Mucosa of gallbladder (tissue), 1 donor: ENCODE data around the gene DLG2. TPM values are rescaled to one million over a fixed set of nuclear protein-coding genes. Genes with fewer than 3 reads are reported as not detected.

ENCODE experiments used
- DNase-seq: peaks from one replicate; pipeline ENCODE4 v3.0.0-alpha.2; 2020; ENCODE audit warnings: low spot score
- total RNA-seq: library from RNA; stranded (reverse); gene quantifications from one replicate; pipeline ENCODE4 v1.2.1, GENCODE V29; 2021
- donor health status: DM: no; HTN: no; CAD: no.

Gene DLG2
- total RNA-seq, 1 donor from 2014 or later = 4.4 TPM

DNA sequence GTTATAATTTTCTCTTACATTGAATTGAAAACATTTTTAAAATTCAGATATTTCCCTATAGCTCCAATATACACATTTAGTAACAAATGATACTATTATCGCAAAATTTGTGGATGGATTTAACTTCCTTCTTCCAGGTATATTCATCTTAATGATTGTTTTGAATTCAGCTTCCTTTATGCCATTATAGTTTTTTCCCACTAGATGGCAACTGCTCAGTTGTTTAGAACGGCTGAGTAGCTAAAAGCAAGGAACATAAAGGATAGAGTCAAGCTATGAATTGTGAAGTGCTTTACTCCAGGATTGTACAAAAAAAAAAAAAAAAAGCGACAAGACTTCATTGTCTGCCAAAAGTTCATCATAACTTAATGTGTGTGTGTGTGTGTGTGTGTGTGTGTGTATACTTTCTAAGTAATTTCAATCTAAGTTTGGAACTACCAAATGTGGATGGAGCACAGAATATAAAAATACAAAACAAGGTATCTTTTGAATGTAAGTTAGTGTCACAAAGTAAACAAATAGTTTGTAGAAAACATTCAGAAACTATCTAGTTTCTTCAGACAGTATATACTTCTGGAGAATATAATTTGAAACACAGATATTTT lies 846.4 kb downstream of the DLG2 start:
- DNase-seq = no peak

DNA sequence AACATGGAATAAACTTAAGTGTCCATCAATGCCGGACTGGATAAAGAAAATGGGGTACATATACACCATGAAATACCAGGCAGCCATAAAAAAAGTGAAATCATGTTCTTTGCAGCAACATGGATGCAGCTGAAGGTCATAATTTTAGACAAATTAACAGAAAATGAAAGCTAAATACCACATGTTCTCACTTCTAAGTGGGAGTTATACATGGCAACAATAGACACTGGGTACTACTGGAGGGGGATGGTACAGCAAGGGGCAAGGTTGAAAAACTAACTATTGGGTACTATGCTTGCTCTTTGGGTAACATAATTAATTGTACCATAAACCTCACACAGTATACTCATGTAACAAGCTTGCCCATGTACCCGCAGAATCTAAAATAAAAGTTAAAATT lies 851.6 kb downstream of the DLG2 start:
- no peak for DNase-seq

DNA sequence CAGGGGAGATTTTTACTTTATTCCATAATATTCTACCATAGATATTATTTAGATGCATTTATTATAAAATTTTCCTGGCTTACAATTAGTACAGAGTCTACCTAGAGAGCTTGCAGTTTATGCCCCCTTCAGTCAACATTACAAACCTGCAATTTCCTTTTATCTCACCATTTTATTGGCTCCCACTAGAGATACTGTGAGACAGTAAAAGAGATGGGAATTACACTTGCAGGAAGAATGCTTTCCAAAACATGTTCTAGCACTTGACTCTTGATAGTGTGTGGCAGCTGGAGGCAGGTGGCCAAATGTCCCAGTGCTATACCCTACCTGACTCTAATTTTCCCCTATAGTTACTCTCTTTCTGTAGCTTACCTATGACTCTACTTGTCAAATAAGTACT lies 863.2 kb downstream of the DLG2 start:
- no peak for DNase-seq

DNA sequence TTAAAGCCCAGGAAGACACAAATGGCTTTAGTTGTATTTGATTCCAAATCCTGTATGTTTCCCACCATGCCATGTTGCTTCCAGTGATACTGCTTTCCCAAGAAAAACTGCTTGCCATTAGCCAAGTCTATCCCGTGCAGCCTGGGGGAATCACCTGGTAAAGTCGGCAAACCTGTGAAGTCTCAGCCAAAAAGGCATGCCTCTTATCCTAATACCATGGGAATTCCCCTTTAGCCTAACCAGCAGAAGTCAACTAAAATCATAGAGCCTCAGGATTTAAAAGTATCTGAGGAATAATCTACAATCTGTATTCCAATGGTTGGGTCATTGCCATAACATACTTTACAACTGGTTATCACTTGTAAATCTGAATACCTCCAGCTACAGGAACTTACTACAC lies 869.4 kb downstream of the DLG2 start:
- no peak for DNase-seq

DNA sequence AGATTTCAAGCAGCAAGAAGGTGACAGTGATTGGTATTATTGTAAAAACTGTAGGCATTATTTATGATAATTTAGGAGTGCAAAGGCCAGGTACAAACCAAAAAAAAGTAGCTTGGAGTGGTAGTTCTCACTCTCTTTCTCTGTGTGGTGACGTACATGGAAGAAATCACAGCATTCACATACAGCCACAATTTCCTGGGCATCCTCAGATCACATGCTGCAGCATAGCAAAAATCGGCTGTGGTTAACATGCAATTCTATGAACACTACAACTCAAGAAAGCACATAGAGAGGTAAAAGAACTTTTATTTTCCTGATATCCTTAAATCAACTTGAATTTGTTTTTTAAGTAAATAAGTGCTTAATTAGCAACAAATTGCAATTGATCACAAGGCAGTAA lies 875.8 kb downstream of the DLG2 start:
- DNase-seq = no peak

DNA sequence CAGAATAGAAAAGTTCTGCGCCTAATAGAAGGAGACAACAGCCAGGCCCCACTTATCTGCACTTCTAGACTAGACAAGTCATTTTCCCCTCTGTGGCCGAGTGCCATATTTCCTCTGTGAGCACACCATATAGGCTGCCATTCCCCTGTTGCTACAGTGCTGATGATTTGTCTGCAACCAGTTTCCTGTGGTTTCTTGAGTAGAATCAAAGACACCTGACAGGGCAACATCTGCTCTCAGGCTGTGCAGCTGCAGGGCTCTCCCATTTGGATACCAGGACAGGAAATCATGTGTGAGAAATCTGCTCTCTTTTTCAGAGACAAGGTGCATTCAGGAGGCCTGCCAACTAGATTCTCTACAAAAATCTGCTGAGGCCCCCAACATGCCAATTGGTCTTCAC lies 879.3 kb downstream of the DLG2 start:
- DNase-seq = no peak

DNA sequence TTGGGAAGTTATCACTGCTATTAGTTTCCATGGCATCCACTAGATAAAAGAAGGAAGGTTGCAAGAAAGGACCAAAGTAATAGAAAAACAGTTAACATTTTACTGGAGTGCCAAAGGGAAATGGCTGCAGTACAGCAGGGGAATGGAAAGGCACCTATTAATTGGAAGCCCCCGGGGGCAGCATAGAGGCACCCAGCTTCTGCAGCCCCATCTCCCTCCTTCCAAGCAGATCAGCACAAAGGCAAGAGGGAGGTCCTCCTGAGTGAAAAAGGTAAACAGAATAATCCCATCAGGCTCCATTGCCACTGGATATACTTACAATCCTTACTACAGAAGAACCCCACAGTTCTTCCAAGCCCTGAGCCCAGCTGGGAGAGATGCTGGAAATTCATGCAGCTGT lies 887.1 kb downstream of the DLG2 start:
- DNase-seq = no peak

DNA sequence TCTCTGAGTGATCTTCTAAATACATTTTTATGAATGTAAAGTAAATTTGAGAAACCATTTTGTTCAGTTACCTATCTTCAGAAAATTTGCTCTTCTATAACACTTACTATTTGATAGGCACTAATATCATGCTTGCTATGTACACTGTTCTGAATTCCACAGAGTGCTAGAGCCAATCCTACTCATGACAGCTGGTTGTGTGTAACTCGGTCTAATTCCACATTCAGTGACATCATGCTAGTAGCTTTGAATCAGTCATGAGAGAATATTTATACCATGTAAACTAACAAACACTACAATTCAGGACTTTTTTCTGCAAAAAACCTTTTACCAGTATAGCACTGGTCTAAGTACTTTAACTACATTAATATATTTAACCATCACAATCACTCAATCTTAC lies 902.9 kb downstream of the DLG2 start:
- no peak for DNase-seq

DNA sequence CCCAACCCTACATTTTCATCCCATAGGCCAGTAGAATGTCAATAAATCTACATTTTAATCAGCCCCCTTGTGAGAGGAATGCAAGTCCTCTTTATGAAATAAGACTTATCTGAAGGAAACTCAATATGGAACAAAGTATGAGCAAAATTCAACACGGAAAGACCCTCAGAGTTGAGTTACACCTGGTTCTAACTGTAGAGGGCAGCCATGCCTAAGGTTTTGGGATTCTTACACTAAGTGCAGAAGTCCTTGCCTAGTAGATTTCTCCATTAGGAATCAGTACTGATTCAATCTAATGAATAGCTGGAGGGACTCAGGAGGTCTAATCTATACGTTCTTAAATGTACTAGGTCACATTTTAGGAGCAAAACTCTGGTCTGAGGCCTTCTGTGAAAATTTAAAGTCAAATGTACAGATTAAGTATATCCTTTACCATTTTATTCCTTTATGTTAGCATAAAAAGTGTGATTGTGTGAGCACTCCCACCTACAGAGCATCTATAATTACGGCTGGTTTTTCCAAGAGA lies 904.5 kb downstream of the DLG2 start:
- no peak for DNase-seq

DNA sequence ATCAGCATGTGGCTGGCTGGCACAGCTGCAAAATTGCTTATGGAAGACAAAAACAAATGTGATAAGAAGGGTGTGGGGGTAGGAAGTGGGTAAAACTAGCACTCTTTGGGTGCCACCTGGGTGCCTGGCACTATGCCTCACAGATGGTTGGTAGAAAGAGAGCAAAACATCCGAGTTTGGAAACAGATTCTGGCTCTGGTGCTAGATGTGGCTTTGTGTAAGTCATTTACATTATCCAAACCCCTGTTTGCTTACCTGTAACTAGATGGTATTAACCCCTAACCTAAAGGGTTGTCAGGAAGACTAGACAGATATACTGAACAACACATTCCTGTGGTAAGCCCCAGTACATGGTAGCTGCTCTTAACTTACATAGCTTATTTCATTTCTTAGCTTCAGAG lies 905.6 kb downstream of the DLG2 start:
- DNase-seq = no peak

DNA sequence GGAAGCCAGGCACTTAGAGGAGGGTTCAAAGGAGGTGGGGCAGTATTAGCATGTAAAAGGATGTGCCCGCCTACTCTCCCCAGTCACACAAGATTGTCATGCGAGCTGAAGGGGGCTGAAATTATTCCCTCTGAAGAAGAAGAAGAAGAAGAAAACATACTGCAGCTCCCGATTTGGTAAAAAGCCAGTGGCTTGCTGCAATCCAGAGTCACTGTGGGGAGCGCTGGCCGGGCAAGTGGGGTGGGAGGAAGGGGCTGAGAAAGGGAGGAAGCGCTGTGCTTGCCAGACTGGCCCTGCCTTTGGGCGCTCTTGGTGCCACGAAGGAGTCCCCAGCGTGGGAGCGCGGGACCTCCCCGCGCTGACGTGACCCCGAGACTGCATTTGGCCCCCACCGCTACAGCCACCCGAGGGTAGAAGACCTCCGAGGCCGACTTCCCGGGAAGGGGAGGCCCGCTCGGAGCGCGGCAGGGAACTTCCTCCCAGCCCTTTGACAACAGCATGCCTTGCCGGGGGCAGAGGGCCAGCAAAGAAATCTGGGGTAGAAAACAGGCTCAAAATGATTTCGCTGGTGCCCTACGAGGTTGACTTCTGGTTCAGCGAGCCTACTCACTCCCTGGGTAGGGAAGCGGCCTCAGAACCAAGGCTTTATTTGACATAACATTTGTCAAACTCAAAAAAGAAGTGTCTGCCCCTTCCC lies 906.3 kb downstream of the DLG2 start:
- no peak for DNase-seq

DNA sequence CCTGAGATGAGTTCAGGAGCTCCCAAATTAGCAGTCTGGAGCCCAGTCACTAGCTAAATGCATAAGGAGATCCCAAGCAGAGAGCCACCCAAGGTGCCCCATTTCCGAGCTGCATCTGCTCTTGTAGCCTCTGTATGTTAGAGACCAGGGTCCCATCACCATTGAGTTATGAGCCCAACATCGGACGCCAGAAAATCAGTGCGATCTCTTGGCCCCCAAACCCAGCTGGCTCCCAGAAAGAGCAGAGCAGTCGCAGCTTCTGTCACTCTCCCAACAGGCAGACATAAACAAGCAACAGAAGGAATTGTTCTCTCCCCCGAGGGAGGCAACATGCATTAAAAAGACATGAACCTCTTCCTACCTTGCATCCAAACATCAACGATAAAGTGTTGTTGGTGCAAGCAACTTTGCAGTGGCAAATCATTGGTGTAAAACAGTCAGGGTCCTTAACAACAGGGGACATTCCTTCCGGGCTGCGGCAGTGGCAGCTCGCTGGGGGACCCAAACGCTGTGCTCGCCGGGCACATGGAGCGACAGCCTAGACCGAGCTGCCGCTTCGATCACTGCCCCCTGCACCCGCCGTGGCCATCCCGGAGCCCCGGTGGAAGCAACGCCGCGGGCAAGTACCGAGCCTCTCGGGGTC lies 907.1 kb downstream of the DLG2 start:
- DNase-seq = no peak

DNA sequence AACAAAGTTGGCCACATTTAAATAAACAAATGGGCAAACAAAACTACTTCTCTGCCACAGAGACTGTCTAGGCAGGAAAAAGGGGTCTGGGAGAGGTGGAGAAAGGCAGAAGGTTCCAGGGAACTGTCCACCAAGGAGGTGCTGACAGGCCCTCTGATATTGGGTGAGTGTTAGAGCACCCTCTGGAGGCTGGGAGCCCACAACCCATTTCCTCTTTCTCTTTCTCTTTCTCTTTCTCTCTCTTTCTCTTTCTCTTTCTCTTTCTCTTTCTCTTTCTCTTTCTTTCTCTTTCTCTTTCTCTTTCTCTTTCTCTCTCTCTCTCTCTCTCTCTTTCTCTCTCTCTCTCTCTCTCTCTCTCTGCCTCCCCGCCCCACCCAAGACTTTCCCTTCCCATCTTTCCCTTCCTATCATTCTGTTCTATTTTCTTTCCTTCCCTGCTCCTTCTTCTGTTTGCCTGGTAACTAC lies 912.8 kb downstream of the DLG2 start:
- DNase-seq = peak; percentile 65

DNA sequence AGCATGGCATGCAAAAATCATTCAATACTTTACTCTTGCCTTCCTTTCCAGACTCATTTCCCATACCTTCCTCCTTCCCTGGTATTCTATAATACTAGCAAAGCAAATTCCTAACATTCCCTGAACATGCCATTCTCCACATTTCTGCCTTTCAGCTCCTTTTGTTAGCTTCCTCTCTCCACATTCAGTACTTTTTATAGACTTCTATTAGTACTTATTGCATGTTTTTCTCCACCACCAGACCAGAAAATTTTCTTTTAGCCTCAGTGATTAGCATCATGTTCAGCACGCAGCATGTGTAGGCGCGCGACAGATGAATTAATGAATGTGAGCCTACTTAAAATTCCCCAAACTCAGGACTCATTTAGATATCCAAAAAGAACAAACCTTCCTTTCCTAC lies 935.3 kb downstream of the DLG2 start:
- no peak for DNase-seq

DNA sequence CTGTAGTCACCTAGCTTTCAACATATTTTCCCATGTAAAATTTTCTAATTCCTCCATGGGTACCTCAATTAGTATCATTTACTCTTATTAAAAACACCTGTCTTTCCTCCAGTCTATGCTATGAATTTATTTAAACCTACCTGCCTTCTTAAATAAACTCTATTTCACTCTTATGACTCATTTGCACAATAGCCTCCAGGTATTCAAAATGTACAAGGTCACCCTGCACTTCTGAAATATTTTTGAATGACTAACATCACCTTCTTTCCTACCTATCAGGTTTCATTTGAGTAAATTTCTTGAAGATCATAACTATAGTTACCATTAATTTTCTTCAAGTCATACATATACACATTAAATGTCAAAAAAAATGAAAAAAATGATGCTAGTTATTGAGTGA lies 939.7 kb downstream of the DLG2 start:
- no peak for DNase-seq

DNA sequence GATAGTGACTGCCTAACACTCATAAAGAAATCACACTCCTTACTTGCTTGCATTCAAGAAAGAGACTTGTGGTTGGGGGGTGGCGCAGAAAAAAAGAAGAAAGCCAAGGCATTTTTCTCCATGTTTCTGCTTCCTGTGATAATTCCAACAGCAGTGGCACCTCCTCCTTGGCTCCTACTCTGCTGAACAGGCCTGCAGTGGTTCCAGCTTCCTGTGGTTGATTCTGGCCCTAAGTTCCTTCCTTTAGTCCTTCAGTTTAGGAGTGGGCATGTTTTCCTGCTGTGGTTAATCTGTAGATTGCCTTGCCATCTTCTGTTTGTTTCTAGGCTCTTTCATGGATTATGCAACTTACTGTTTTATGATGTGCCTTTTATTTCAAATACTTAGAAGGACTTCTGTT lies 940.4 kb downstream of the DLG2 start:
- no peak for DNase-seq

DNA sequence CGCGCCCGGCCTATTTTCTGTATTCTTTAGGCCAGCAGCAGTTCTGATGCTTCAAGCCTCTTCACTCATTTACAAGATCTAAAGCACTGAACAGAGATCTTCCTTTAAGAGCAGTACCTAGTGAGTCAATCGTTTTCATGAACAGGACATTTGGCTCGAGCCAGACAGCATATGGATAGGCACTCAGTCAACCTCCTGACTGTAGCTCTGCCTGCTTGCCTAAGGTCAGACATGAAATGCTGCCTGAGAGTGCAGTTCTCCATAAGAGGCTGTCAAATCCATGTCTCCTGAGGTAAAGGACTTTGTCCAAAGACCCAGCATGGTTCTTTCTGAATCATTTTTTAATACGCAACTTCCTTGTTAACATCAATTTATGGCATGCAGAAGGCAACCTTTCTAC lies 941.2 kb downstream of the DLG2 start:
- DNase-seq = no peak

DNA sequence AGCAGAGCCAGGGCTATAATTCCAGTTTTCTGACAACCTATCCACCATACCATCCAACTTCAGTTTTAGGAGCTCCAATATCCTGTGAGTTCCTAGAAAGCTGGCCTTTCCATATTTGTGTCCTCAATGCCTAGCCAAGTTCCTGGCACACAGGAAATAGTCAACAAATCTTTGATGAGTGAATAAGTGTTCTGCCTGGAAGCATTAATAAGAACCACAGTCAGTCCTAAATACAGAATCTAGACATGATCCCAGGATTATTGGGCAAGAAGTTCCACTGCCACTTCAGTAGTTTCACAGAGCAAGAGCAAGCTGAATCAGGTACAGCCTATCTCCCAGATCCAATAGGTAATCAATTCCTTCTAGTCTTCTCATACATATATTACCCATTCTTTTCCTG lies 942.0 kb downstream of the DLG2 start:
- DNase-seq = no peak

DNA sequence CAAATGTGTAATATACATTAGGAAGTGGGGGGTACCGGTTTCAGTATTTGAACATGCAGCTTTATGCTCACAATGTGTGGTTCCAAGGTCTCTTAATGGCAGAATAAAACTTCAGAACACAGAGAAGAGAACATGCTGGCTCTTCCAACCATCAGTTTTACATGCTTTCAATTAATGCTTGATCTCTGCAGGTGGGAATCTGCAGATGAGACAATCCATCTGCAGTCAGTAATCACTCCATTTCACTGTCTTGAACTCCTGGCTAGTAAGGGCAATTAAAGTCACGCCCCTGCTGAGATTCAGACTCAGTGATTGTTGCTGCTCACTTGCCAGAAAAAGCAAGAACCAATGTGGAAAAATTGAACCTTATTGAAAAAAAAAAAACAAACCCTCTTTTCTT lies 945.7 kb downstream of the DLG2 start:
- no peak for DNase-seq

DNA sequence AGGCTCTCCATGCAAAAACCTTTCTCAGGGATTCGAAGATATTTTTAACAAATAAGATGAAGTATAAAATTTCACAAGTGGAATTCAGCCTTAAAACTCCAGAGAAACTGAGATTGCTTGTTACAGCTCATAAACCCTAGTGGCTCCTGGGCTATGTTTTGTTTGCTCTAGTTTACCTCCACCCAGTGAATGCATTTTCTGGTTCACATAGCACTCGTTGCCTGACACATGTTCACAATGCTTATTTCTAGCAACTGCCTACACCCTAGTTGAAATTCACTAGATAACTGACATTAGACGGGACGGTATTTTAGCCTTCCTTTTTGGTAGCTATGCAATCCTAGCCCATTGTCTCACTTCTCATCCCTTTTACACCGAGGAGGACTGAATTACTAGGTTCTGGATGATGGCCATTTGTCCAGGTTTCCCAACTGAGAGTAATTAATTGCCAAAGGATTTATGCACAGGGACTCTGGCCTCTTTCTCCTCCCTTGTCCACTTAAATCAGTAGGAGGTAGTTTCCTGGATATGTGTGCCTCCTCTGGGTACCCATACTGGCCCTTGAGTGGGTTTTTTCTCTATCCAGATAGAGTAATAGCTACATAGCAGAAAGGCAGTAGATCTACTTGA lies 951.6 kb downstream of the DLG2 start:
- no peak for DNase-seq

DNA sequence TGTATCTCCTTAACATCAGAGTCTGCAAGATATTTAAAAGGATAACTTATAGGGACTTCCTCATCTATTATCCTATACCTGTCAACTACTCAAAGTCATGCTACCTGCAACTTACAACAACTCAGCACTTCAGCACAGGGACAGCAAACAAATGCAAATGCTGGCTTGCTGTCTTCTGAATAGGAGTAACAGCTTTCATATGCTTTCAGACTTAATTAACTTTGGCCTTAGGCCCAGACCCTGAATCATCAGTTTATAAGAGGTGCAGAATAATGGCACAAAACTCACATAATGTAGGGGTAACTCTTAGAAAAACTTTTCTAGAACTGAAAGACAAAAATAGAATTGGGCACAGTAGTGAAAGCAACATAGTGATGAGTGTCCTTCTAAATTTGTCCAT lies 953.4 kb downstream of the DLG2 start:
- no peak for DNase-seq

DNA sequence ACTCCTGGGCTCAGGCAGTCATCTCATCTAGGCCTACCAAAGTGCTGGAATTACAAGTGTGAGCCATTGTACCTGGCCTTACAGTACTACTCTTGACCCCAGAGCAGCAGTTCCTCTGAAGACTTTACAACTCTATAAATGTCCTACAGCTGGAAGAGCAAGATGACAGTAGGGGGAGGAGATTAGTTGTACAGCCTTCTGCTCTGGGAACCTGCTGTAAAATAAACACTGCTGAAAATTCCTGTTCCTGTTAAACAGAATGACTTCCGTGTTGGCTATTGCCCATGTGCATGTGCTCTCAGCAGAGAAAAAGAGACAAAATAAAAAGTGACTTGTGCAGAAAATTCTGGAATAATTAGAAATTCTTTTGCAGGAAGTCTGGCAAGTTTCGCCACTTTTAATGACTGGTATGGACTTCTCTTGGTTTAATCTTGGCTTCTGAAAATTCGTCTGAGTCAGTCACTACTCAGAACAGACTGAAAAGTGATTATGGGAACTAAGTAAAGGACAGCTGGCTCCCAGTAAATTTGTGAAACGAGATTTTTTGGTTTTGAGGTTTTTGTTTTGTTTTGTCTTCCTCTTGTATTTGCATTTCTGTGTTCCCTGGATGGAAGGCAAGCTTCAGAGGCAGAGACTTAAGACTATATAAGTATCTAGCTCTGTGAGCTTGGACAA lies 955.7 kb downstream of the DLG2 start:
- DNase-seq = no peak
